LNCAP (cell line): Measurements from ENCODE around the gene UBAP1.

Experiments used
- CTCF ChIP-seq: fragments of 450-650 bp; IDR thresholded peaks from 2 replicates; pipeline ENCODE4 v1.5.1; 2017; ENCODE audit warnings: mild to moderate bottlenecking

Gene UBAP1

GRCh38 chr9:34145165-34145564 is 33.7 kb upstream of the UBAP1 start:
- TF ChIP-seq CTCF, result no peak

- TF ChIP-seq CTCF, result no peak
Observed at GRCh38 chr9:34151398-34151797, 27.4 kb upstream of the UBAP1 start.

- no peak for TF ChIP-seq CTCF
Observed at GRCh38 chr9:34154057-34154456, 24.8 kb upstream of the UBAP1 start.

GRCh38 chr9:34157318-34157717 is 21.5 kb upstream of the UBAP1 start:
- TF ChIP-seq CTCF, result no peak

- TF ChIP-seq CTCF, result no peak
Observed at GRCh38 chr9:34157898-34158297, 20.9 kb upstream of the UBAP1 start.

GRCh38 chr9:34158362-34158869 is 20.4 kb upstream of the UBAP1 start:
- TF ChIP-seq CTCF, result no peak

- TF ChIP-seq CTCF, result no peak
Observed at GRCh38 chr9:34163434-34163833, 15.4 kb upstream of the UBAP1 start.

GRCh38 chr9:34169125-34169524 is 9.7 kb upstream of the UBAP1 start:
- no peak for TF ChIP-seq CTCF
